Panc1 (cell line): ENCODE measurements around the gene HUNK.

ENCODE experiments used
- CTCF ChIP-seq: fragments of 450-650 bp; IDR thresholded peaks from 2 replicates; pipeline ENCODE4 v1.5.1; 2017; ENCODE audit warnings: mild to moderate bottlenecking
- POLR2AphosphoS5 ChIP-seq: IDR thresholded peaks from 2 replicates; pipeline ENCODE4 v1.6.1; 2012; ENCODE audit warnings: mild to moderate bottlenecking, low read depth, low read length, moderate library complexity
- REST ChIP-seq, 2 experiments: IDR thresholded peaks; 2 replicates each; pipeline ENCODE4 v1.6.1; 2011 to 2012; ENCODE audit warnings: low read depth in 2 of 2, control low read depth in 1 of 2, low read length in 1 of 2, mild to moderate bottlenecking in 1 of 2, moderate library complexity in 1 of 2; ENCODE audit not compliant: insufficient read depth in 1 of 2

- TF ChIP-seq CTCF (no peak), POLR2AphosphoS5 (no peak), REST (IDR thresholded peaks at IDR 0.05; ENCODE audit: insufficient read depth in 1 of 2, low read depth in 2 of 2, low read length in 1 of 2) (no peak)
Observed at GRCh38 chr21:31885146-31885545, 12.3 kb downstream of the HUNK start.
